Gastrocnemius medialis (tissue), 4 donors: ENCODE results near the gene HDGFL2. TPM values are rescaled to one million over a fixed set of nuclear protein-coding genes. Genes with fewer than 3 reads are reported as not detected.

Source experiments
- ATAC-seq, 2 donors: fragments of 150-250 bp; one replicate each; pipeline ENCODE4 v1.9.1; 2016
- DNase-seq, 2 donors: peaks; one replicate each; pipeline ENCODE4 v3.0.0-alpha.2; 2019
- H3K27ac ChIP-seq, 4 donors: fragments of 200-600 bp; sonication (generic); 1 replicate in 1 of 4; 2 replicates in 3 of 4; pipeline ENCODE4 v1.5.1; 2016 to 2018; ENCODE audit warnings: mild to moderate bottlenecking in 2 of 4, moderate library complexity in 1 of 4
- H3K27me3 ChIP-seq, 3 donors: fragments of 200-600 bp; sonication (generic) in 2 of 3; 1 replicate in 1 of 3; 2 replicates in 2 of 3; pipeline versions ENCODE4 v1.5.1 to v1.6.0; 2016 to 2019; ENCODE audit warnings: mild to moderate bottlenecking in 1 of 3, moderate library complexity in 1 of 3
- H3K36me3 ChIP-seq, 2 donors: fragments of 200-600 bp; sonication (generic) in 1 of 2; one replicate each; pipeline ENCODE4 v1.5.1; 2017 to 2018
- H3K4me1 ChIP-seq, 2 donors: fragments of 200-600 bp; sonication (generic) in 1 of 2; one replicate each; pipeline ENCODE4 v1.5.1; 2016 to 2017; ENCODE audit warnings: mild to moderate bottlenecking in 2 of 2
- H3K4me3 ChIP-seq, 4 donors: fragments of 200-600 bp; sonication (generic) in 3 of 4; 1 replicate in 1 of 4; 2 replicates in 3 of 4; pipeline ENCODE4 v1.5.1; 2016 to 2019; ENCODE audit warnings: mild to moderate bottlenecking in 2 of 4
- H3K9me3 ChIP-seq, 3 donors: fragments of 200-600 bp; sonication (generic) in 2 of 3; 1 replicate in 1 of 3; 2 replicates in 2 of 3; pipeline ENCODE4 v1.5.1; 2016 to 2019
- POLR2A ChIP-seq, 2 donors: fragments of 450-650 bp; IDR thresholded peaks; one replicate each; pipeline ENCODE4 v1.6.1; 2017; ENCODE audit warnings: antibody characterized with exemption in 2 of 2, mild to moderate bottlenecking in 2 of 2, moderate library complexity in 2 of 2
- in situ Hi-C, 4 donors: fragments of 200-750 bp; cut with MboI; loops; one replicate each; pipeline versions ENCODE4 v1.15.0 to v1.8.0; 2017; ENCODE audit warnings: low sequenced_read_pairs in 4 of 4
- intact Hi-C: fragments of 100-400 bp; cut with DNase I; formaldehyde crosslinking; loops from one replicate; pipeline ENCODE4 v1.15.1; 2023; ENCODE audit warnings: low total_unique reads
- total RNA-seq, 4 donors: library from RNA; depleted of rRNA; stranded (reverse); fragments of >200 nt; gene quantifications; one replicate each; pipeline versions ENCODE4 v1.1.0 to v1.2.3, GENCODE V29; 2016
- TF ChIP-seq, protein P1 (sequence below), 5 experiments: fragments of 450-650 bp in 3 of 5; fragments of 200-600 bp in 2 of 5; sonication (generic) in 2 of 5; IDR thresholded peaks in 4 of 5; conservative IDR thresholded peaks in 1 of 5; 1 replicate in 4 of 5; 2 replicates in 1 of 5; pipeline ENCODE4 v1.5.1; 2016 to 2019; ENCODE audit warnings: antibody characterized with exemption in 5 of 5, mild to moderate bottlenecking in 3 of 5, moderate library complexity in 3 of 5

The HDGFL2 gene
- total RNA-seq, 4 donors from 2014 or later, result 46.5 to 83.2 (median 56.1) TPM

DNA sequence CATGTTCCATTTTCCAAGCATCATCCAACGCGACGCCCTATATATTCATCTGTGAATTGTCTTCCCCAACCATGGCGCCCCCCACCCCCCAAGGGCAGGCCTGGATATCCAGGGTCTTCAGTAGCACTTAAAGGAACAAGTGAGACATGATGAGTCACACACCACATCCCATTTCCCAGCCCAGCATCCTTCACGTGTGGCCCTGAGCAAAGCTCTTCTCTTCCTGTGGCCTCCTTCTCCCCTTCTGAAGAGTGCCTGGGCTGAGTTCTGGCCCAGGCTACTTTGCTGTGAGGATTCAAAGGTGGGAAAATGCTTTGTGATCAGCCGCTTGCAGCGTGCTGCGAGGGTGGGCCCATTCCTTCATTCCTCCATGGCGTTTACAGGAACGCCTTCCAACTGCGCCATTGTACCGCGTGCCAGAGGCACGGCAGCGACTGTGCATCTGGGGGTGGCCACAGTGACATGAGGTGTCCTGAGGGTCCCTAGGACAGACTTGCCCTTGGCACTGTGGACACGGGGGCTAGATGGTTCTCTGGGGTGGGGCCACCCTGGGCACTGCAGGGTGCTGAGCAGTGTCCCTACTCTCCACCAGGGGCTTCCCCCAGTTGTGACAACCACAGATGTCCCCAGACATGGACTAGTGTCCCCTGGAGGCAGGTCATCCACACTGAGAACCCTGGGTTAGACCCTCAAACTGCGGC is 34.5 kb downstream of the HDGFL2 start:
- intact Hi-C loops, result no loop called here
- H3K36me3 ChIP-seq, result peaks cover 0 to 55% of the 10 kb centered on the region in 2 donors
- peaks cover 34 to 49% of the 10 kb centered on the region in 2 donors for H3K4me1 ChIP-seq
- in situ Hi-C loops, result no loop called here
- ATAC-seq, result no peak
- peak overlapping the region; percentile 51 to 99 (median 72) for H3K27ac ChIP-seq
- no peaks in the 10 kb centered on the region for H3K27me3 ChIP-seq
- no peaks in the 10 kb centered on the region for H3K9me3 ChIP-seq
- TF ChIP-seq POLR2A (IDR thresholded peaks at IDR 0.05), result no peak
- TF ChIP-seq, protein P1, sequence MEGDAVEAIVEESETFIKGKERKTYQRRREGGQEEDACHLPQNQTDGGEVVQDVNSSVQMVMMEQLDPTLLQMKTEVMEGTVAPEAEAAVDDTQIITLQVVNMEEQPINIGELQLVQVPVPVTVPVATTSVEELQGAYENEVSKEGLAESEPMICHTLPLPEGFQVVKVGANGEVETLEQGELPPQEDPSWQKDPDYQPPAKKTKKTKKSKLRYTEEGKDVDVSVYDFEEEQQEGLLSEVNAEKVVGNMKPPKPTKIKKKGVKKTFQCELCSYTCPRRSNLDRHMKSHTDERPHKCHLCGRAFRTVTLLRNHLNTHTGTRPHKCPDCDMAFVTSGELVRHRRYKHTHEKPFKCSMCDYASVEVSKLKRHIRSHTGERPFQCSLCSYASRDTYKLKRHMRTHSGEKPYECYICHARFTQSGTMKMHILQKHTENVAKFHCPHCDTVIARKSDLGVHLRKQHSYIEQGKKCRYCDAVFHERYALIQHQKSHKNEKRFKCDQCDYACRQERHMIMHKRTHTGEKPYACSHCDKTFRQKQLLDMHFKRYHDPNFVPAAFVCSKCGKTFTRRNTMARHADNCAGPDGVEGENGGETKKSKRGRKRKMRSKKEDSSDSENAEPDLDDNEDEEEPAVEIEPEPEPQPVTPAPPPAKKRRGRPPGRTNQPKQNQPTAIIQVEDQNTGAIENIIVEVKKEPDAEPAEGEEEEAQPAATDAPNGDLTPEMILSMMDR (IDR thresholded peaks at IDR 0.05 in 4 of 5, conservative IDR thresholded peaks at IDR 0.05 in 1 of 5), result peak in 1 of 5 experiments; percentile 17
- H3K4me3 ChIP-seq, result no peak overlapping the region
- DNase-seq, result no peak

DNA sequence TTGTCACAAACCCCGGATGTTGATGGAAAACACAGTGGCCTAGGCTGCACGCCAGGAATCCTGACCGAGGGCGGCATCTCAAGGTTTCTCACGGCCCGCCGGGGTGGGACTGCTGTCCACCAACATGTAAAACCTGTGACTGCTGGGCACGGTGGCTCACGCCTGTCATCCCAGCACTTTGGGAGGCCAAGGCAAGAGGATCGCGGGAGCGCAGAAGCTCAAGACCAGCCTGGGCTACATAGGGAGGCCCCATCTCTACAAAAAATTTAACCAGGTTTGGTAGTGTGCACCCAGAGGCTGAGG is 35.0 kb downstream of the HDGFL2 start:
- peak overlapping the region; percentile 51 to 99 (median 72) for H3K27ac ChIP-seq
- ATAC-seq (no peak), DNase-seq (no peak)
- H3K27me3 ChIP-seq, result no peaks in the 10 kb centered on the region
- TF ChIP-seq POLR2A (IDR thresholded peaks at IDR 0.05), result no peak
- TF ChIP-seq, protein P1 (IDR thresholded peaks at IDR 0.05 in 4 of 5, conservative IDR thresholded peaks at IDR 0.05 in 1 of 5), result no peak
- H3K4me3 ChIP-seq, result no peak overlapping the region
- in situ Hi-C loops (no loop called here), intact Hi-C loops (no loop called here)
- peaks cover 38 to 54% of the 10 kb centered on the region in 2 donors for H3K4me1 ChIP-seq
- no peaks in the 10 kb centered on the region for H3K9me3 ChIP-seq
- H3K36me3 ChIP-seq, result peaks cover 0 to 52% of the 10 kb centered on the region in 2 donors

DNA sequence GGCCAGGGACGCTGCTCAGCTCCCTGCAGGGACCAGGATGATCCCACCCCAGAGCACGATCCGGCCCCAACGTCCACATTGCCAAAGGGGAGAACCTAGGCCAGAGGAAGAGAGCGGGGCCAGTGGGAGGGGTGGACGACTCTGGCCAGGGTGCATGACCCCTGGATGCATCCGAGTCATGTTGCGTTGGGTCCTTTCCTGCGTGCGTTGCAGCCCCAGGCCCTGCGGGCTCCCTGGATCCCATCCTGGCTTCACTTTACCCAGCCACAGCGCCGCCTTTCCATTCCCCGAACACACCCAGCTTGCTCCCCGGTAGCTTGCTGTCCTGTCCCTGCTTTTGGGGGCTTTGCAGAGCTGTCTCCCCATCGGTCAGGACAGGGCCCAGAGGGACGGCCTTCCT is 35.7 kb downstream of the HDGFL2 start:
- Histone ChIP-seq H3K36me3 (peaks cover 0 to 51% of the 10 kb centered on the region in 2 donors), H3K4me3 (no peak overlapping the region), H3K9me3 (no peaks in the 10 kb centered on the region), H3K27me3 (no peaks in the 10 kb centered on the region), H3K4me1 (peaks cover 40 to 60% of the 10 kb centered on the region in 2 donors), H3K27ac (peak overlapping the region; percentile 63 to 99 (median 72))
- no peak for ATAC-seq
- in situ Hi-C loops (no loop called here), intact Hi-C loops (no loop called here)
- DNase-seq, result no peak
- TF ChIP-seq POLR2A (IDR thresholded peaks at IDR 0.05), result no peak
- TF ChIP-seq, protein P1 (IDR thresholded peaks at IDR 0.05 in 4 of 5, conservative IDR thresholded peaks at IDR 0.05 in 1 of 5), result no peak

DNA sequence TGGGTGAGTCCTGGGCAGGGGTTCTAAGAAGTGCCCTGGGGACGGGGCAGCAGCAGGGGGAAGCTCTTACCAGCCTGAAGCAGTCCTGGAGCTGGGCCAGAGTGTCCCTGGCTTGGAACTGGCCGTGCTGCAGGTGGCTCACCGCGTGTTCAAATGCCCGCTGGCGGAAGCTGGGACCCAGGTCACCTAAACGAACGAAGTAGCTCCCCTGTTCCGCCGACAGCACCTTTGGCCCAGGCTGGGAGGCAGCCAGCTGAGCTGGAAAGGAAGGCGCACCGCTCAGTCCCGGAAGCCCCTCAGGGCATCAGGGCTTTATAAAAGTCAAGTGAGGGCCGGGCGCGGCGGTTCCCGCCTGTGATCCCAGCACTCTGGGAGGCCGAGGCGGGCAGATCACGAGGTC is 36.6 kb downstream of the HDGFL2 start:
- Histone ChIP-seq H3K4me3 (no peak overlapping the region), H3K36me3 (peaks cover 0 to 52% of the 10 kb centered on the region in 2 donors), H3K4me1 (peaks cover 44 to 64% of the 10 kb centered on the region in 2 donors), H3K27ac (peak overlapping the region; percentile 63 to 99 (median 72)), H3K9me3 (no peaks in the 10 kb centered on the region), H3K27me3 (no peaks in the 10 kb centered on the region)
- TF ChIP-seq, protein P1 (IDR thresholded peaks at IDR 0.05 in 4 of 5, conservative IDR thresholded peaks at IDR 0.05 in 1 of 5), result no peak
- DNase-seq (no peak), ATAC-seq (no peak)
- intact Hi-C loops, result no loop called here
- in situ Hi-C loops, result no loop called here
